AG04449 (cell line): ENCODE results near the gene KRTAP3-2.

Source experiments
- CTCF ChIA-PET: fragments of 350-600 bp; formaldehyde crosslinking; extraction: SDS; loops from one replicate; lab custom pipeline; 2021; ENCODE audit warnings: antibody characterized with exemption; lab: Yijun Ruan, JAX
- POLR2A ChIA-PET: fragments of 400-600, 350-600 bp; formaldehyde crosslinking; extraction: SDS; loops from one replicate; lab custom pipeline; 2020; ENCODE audit warnings: antibody characterized with exemption, inconsistent platforms; lab: Yijun Ruan, JAX
- DNase-seq: peaks from one replicate; pipeline ENCODE4 v3.0.0-alpha.2; 2010; ENCODE audit warnings: low read depth, low spot score
- H3K4me3 ChIP-seq: 2 replicates; pipeline ENCODE4 v1.5.1; 2011; ENCODE audit warnings: low read depth, mild to moderate bottlenecking, control low read depth, low read length
- CTCF ChIP-seq: IDR thresholded peaks from one replicate; pipeline ENCODE4 v1.5.1; 2011; ENCODE audit warnings: mild to moderate bottlenecking, moderate library complexity, low read length, control low read depth, inconsistent platforms; ENCODE audit not compliant: insufficient read depth; ENCODE audit errors: missing control alignments

The KRTAP3-2 gene

GRCh38 chr17:40962059-40962561 lies 37.6 kb downstream of the KRTAP3-2 start:
- POLR2A ChIA-PET: no interaction called here
- TF ChIP-seq CTCF: no peak
- CTCF ChIA-PET: interaction anchor here (0.9 to 1.3 kb wide), 5 partner anchors 9 to 33 kb away, joined by 3 to 5 read pairs (median 3); no protein-coding TSS in a partner anchor
- H3K4me3 ChIP-seq: no peak overlapping the region
- no peak for DNase-seq

DNA sequence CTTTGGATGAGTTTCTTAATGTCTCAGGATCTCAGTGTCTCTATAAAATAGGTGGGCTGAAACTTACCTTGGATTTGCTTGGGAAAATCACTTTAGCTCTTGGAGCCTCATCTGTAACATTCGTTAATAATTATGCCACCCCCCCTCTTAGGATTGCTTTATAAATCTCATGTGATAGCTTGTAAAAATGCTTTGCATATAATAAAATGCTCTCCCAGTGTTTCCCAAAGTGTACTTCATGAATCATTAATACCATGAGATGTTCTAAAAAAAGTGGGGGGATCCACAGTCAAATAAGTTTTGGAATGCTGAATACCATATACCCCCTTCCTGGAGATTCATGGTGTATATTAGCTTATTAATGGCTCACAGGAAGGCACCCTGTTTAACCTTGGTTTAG lies 38.1 kb downstream of the KRTAP3-2 start:
- no peak overlapping the region for H3K4me3 ChIP-seq
- CTCF ChIA-PET: interaction anchor here (0.9 to 1.2 kb wide), 4 partner anchors 9 to 19 kb away, joined by 3 to 5 read pairs (median 3); no protein-coding TSS in a partner anchor
- TF ChIP-seq CTCF: no peak
- no peak for DNase-seq
- POLR2A ChIA-PET: no interaction called here

GRCh38 chr17:40960144-40960543 lies 39.6 kb downstream of the KRTAP3-2 start:
- TF ChIP-seq CTCF: no peak
- ChIA-PET CTCF (interaction anchor here (2.0 kb wide), 1 partner anchor 589 kb away, joined by 5 read pairs; no protein-coding TSS in a partner anchor), POLR2A (no interaction called here)
- no peak overlapping the region for H3K4me3 ChIP-seq
- DNase-seq: no peak

- ChIA-PET CTCF (interaction anchor here (0.6 to 2.0 kb wide), 5 partner anchors 69 to 591 kb away, joined by 3 to 5 read pairs (median 3); partner anchors contain the start of gene KRTAP1-5), POLR2A (interaction anchor here (1.4 to 3.1 kb wide), 3 partner anchors 48 to 102 kb away, joined by 3 to 14 read pairs (median 11); partner anchors contain the start of gene KRTAP2-3)
- no peak for TF ChIP-seq CTCF
- DNase-seq: no peak
- no peak overlapping the region for H3K4me3 ChIP-seq
Measured at GRCh38 chr17:40958086-40958953, 41.4 kb downstream of the KRTAP3-2 start.

DNA sequence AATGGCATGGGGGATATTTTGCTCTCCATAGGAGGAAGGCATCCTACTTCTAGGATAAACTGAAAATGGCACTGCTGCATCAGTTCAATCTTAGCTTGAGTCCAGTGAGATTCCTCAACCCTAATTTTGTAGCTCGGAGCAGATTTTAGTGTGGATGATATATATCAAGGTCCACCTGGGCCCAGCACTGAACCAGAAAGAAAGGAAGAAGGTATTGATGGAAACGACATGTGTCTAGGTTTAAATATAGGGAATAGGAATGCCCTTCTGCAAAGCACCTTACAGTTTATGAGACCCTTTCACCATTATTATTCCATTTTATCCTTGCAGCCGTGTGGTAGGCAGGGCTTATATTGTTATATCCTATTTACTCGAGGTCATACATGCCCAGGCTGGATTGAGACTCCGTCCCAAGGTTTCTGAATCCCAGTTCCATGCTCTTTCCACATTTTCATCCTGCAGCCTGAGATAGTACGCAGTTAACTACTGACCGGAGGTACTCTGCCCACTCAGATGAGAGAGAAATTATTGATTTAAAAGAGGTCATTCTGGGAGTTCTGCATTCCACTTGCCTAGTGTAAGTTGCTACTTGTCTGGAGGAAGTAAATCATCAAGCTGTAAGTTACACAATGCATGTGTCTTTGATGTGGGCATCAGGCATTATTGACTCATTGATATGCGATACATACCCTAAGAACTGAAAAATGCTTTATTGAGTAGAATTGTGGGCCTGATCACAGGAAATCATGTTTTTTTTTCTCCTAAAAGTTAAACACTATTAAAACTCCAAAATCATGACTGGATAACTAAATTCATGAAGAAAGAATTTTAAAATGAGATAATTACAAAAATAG lies 43.1 kb downstream of the KRTAP3-2 start:
- peak; percentile 100 for DNase-seq
- ChIA-PET POLR2A (interaction anchor here (0.6 to 3.1 kb wide), 9 partner anchors 43 to 849 kb away, joined by 3 to 14 read pairs (median 3); partner anchors contain the start of genes KRTAP2-3 and KRTAP2-4), CTCF (interaction anchor here (0.6 to 1.5 kb wide), 7 partner anchors 10 to 592 kb away, joined by 3 to 7 read pairs (median 3); partner anchors contain the start of genes KRT39 and KRTAP1-5)
- H3K4me3 ChIP-seq: no peak overlapping the region
- TF ChIP-seq CTCF: no peak
